Ovary (tissue), 3 donors: ENCODE data around the gene GTF3C4.

ENCODE experiments used
- CTCF ChIP-seq, 3 donors: fragments of 450-650 bp in 2 of 3; fragments of 200-600 bp in 1 of 3; IDR thresholded peaks; one replicate each; pipeline versions ENCODE4 v1.5.1 to v1.8.0; 2016 to 2022; ENCODE audit warnings: antibody characterized with exemption in 3 of 3, mild to moderate bottlenecking in 1 of 3
- EP300 ChIP-seq: sonication (generic); formaldehyde crosslinking; IDR thresholded peaks from one replicate; pipeline ENCODE4 v1.6.1; 2017; ENCODE audit warnings: antibody characterized with exemption
- donor health status: DM: no; HTN: no; CAD: no.

GRCh38 chr9:132648685-132649084 lies 21.6 kb upstream of the GTF3C4 start:
- TF ChIP-seq EP300, result no peak
- no peak for TF ChIP-seq CTCF (IDR thresholded peaks at IDR 0.05)
